ENCODE measurements around the gene FBXL15.

- TF ChIP-seq CTCF (IDR thresholded peaks at IDR 0.05) (no peak), POLR2A (IDR thresholded peaks at IDR 0.05) (peak; percentile 84)
Measured at GRCh38 chr10:102450374-102451104, 29.9 kb downstream of the FBXL15 start.
